HEK293 (cell line): Measurements from ENCODE around the gene ANGPTL4.

Experiments used
- CTCF ChIA-PET: fragments of 350-600 bp; formaldehyde crosslinking; extraction: SDS; loops from one replicate; lab custom pipeline; 2021; ENCODE audit warnings: antibody characterized with exemption; lab: Yijun Ruan, JAX
- POLR2A ChIA-PET: fragments of 300-600 bp; formaldehyde crosslinking; extraction: SDS; loops from one replicate; lab custom pipeline; 2020; ENCODE audit warnings: antibody characterized with exemption, inconsistent platforms; lab: Yijun Ruan, JAX
- H3K27ac ChIP-seq: fragments of 200-500 bp; sonication (Bioruptor generic); 2 replicates; pipeline ENCODE4 v1.5.1; 2014; ENCODE audit warnings: low read depth, low read length, control low read depth, inconsistent platforms; ENCODE audit errors: extremely low read depth
- H3K36me3 ChIP-seq, 2 experiments: fragments of 200-500 bp in 1 of 2; sonication (Bioruptor generic) in 1 of 2; 1 replicate in 1 of 2; 2 replicates in 1 of 2; pipeline ENCODE4 v1.5.1; 2014 to 2017; ENCODE audit warnings: inconsistent platforms in 2 of 2, low read length in 2 of 2; ENCODE audit not compliant: control insufficient read depth in 2 of 2, insufficient read depth in 1 of 2
- H3K4me1 ChIP-seq: fragments of 200-500 bp; sonication (Bioruptor generic); 2 replicates; pipeline ENCODE4 v1.5.1; 2014; ENCODE audit warnings: mild to moderate bottlenecking, low read length, inconsistent platforms; ENCODE audit not compliant: control insufficient read depth, insufficient read depth
- H3K4me3 ChIP-seq: 2 replicates; pipeline ENCODE4 v1.5.1; 2011; ENCODE audit warnings: low read depth, mild to moderate bottlenecking, control low read depth, low read length, moderate library complexity
- H3K9me3 ChIP-seq: fragments of 200-500 bp; sonication (Bioruptor generic); 2 replicates; pipeline ENCODE4 v1.5.1; 2014; ENCODE audit warnings: low read depth, low read length, inconsistent platforms; ENCODE audit not compliant: control insufficient read depth, insufficient read depth
- BCL11A ChIP-seq: fragments of 450-650 bp; formaldehyde crosslinking; IDR thresholded peaks from 2 replicates; pipeline ENCODE4 v1.5.1; 2016; ENCODE audit warnings: low read depth, missing biosample characterization, missing genetic modification characterization
- BCL11B ChIP-seq: fragments of 450-650 bp; formaldehyde crosslinking; IDR thresholded peaks from 2 replicates; pipeline ENCODE4 v1.5.1; 2016; ENCODE audit warnings: low read depth, missing biosample characterization, missing genetic modification characterization
- CTCF ChIP-seq: fragments of 450-650 bp; formaldehyde crosslinking; IDR thresholded peaks from 2 replicates; pipeline ENCODE4 v1.5.1; 2016; ENCODE audit warnings: missing biosample characterization, missing genetic modification characterization
- KLF9 ChIP-seq: fragments of 450-650 bp; formaldehyde crosslinking; IDR thresholded peaks from 2 replicates; pipeline ENCODE4 v1.5.1; 2016; ENCODE audit warnings: missing biosample characterization, missing genetic modification characterization, low read depth
- PRDM1 ChIP-seq: fragments of 450-650 bp; formaldehyde crosslinking; IDR thresholded peaks from 2 replicates; pipeline ENCODE4; 2016; ENCODE audit warnings: missing biosample characterization, missing genetic modification characterization
- SP7 ChIP-seq: fragments of 450-650 bp; formaldehyde crosslinking; IDR thresholded peaks from 2 replicates; pipeline ENCODE4 v1.5.1; 2016; ENCODE audit warnings: missing biosample characterization, missing genetic modification characterization
- YY1 ChIP-seq: fragments of 450-650 bp; formaldehyde crosslinking; IDR thresholded peaks from 2 replicates; pipeline ENCODE4 v1.5.1; 2018; ENCODE audit warnings: missing biosample characterization, missing genetic modification characterization
- ZBTB7A ChIP-seq: fragments of 450-650 bp; formaldehyde crosslinking; IDR thresholded peaks from 2 replicates; pipeline ENCODE4 v1.5.1; 2016; ENCODE audit warnings: low read depth, missing biosample characterization, missing genetic modification characterization
- ZNF121 ChIP-seq: fragments of 450-650 bp; formaldehyde crosslinking; IDR thresholded peaks from 2 replicates; pipeline ENCODE4 v1.5.1; 2016; ENCODE audit warnings: missing biosample characterization, missing genetic modification characterization
- ZNF202 ChIP-seq: fragments of 450-650 bp; formaldehyde crosslinking; IDR thresholded peaks from 2 replicates; pipeline ENCODE4 v1.5.1; 2016; ENCODE audit warnings: missing biosample characterization, missing genetic modification characterization, borderline replicate concordance
- ZNF350 ChIP-seq: fragments of 450-650 bp; formaldehyde crosslinking; IDR thresholded peaks from 2 replicates; pipeline ENCODE4 v1.5.0; 2017; ENCODE audit warnings: missing biosample characterization, mild to moderate bottlenecking, missing genetic modification characterization
- ZNF354C ChIP-seq: fragments of 450-650 bp; formaldehyde crosslinking; IDR thresholded peaks from 2 replicates; pipeline ENCODE4 v1.5.1; 2016; ENCODE audit warnings: missing biosample characterization, missing genetic modification characterization, low read depth, borderline replicate concordance
- ZNF514 ChIP-seq: fragments of 450-650 bp; formaldehyde crosslinking; IDR thresholded peaks from 2 replicates; pipeline ENCODE4 v1.5.1; 2016; ENCODE audit warnings: missing biosample characterization, missing genetic modification characterization
- ZNF571 ChIP-seq: fragments of 450-650 bp; formaldehyde crosslinking; IDR thresholded peaks from 2 replicates; pipeline ENCODE4 v1.5.0; 2017; ENCODE audit warnings: missing biosample characterization, missing genetic modification characterization
- ZNF629 ChIP-seq: fragments of 450-650 bp; formaldehyde crosslinking; IDR thresholded peaks from 2 replicates; pipeline ENCODE4 v1.5.1; 2017; ENCODE audit warnings: missing biosample characterization, missing genetic modification characterization
- ZNF747 ChIP-seq: fragments of 450-650 bp; formaldehyde crosslinking; IDR thresholded peaks from 2 replicates; pipeline ENCODE4 v1.5.1; 2016; ENCODE audit warnings: missing biosample characterization, missing genetic modification characterization
- ZSCAN18 ChIP-seq: fragments of 450-650 bp; formaldehyde crosslinking; IDR thresholded peaks from 2 replicates; pipeline ENCODE4 v1.5.1; 2016; ENCODE audit warnings: missing biosample characterization, missing genetic modification characterization
- TF ChIP-seq, protein P1 (sequence below): fragments of 450-650 bp; IDR thresholded peaks from 2 replicates; pipeline ENCODE4 v1.5.1; 2018; ENCODE audit warnings: missing biosample characterization, missing genetic modification characterization
- TF ChIP-seq, protein P2 (sequence below): fragments of 450-650 bp; formaldehyde crosslinking; optimal IDR thresholded peaks from 2 replicates; pipeline ENCODE3; 2016; ENCODE audit warnings: missing biosample characterization, mild to moderate bottlenecking, missing genetic modification characterization
- TF ChIP-seq, protein P3 (sequence below): fragments of 450-650 bp; formaldehyde crosslinking; IDR thresholded peaks from 2 replicates; pipeline ENCODE4 v1.5.1; 2016; ENCODE audit warnings: missing biosample characterization, missing genetic modification characterization

The ANGPTL4 gene

GRCh38 chr19:8413629-8413995 is 49.7 kb downstream of the ANGPTL4 start (continued):
- TF ChIP-seq ZNF350 (no peak), ZNF747 (no peak), CTCF (no peak), ZNF629 (tag by site-specific recombination) (no peak)

- CTCF ChIA-PET = interaction anchor here (1.8 kb wide), 1 partner anchor 89 kb away, joined by 7 read pairs; no protein-coding TSS in a partner anchor
- no peak for TF ChIP-seq ZNF514 (tag by site-specific recombination)
- TF ChIP-seq ZNF121 (tag by site-specific recombination) = peak; percentile 13; the same call in 1 of the 2 replicates
Measured at GRCh38 chr19:8416796-8417195, 52.8 kb downstream of the ANGPTL4 start.

DNA sequence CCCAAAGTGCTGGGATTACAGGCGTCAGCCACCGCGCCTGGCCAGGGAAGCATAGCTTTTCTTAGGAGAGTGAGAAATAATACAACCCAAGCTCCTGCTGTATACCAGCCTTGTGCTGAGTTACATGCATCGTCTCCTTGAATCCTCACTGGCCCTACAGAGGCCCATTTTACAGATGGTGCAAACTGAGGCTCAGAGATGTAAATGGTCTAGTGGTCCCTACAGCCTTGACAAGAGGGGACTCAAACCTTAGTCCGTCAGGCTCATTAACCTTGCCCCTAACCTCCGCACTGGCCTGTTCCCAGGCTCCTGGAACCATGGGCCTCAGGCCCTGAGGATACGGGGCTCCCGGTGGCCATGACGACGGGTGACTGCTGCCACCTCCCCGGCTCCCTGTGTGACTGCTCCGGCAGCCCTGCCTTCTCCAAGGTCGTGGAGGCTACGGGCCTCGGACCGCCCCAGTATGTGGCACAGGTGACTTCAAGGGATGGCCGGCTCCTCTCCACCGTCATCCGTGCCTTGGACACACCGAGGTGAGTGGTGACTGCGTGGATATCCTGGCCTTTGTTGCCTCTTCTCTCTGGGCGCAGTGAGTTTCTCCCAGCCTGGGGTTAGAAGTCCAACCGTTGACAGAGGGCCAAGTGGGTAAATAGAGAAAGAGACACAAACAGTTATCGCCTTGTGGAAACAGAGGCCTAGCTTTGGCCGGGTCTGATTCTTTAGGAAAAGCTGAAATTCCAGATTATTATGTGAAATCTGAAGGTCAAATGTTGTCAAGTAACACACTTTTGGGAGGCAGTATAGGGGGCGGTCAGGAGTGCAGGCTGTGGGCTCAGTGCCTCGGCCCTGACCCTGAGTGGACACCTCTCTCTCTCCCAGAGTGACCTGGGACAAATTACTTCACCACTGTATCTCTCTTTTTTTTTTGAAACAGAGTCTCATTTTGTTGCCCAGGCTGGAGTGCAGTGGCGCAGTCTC is 57.8 kb downstream of the ANGPTL4 start:
- H3K36me3 ChIP-seq = peaks cover 0 to 8% of the 10 kb centered on the region in 2 experiments; a peak in 1 of 3 replicates
- POLR2A ChIA-PET = no interaction called here
- CTCF ChIA-PET = interaction anchor here (0.5 to 2.3 kb wide), 4 partner anchors 9 to 97 kb away, joined by 3 to 16 read pairs (median 4); partner anchors contain the start of gene MARCHF2
- peaks cover 4% of the 10 kb centered on the region for H3K4me1 ChIP-seq
- H3K4me3 ChIP-seq = no peak overlapping the region
- no peak overlapping the region for H3K27ac ChIP-seq
- no peak for TF ChIP-seq PRDM1
- TF ChIP-seq SP7 (tag by site-specific recombination) = no peak
- TF ChIP-seq, protein P1, sequence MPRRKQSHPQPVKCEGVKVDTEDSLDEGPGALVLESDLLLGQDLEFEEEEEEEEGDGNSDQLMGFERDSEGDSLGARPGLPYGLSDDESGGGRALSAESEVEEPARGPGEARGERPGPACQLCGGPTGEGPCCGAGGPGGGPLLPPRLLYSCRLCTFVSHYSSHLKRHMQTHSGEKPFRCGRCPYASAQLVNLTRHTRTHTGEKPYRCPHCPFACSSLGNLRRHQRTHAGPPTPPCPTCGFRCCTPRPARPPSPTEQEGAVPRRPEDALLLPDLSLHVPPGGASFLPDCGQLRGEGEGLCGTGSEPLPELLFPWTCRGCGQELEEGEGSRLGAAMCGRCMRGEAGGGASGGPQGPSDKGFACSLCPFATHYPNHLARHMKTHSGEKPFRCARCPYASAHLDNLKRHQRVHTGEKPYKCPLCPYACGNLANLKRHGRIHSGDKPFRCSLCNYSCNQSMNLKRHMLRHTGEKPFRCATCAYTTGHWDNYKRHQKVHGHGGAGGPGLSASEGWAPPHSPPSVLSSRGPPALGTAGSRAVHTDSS (tag by site-specific recombination) = no peak
- TF ChIP-seq BCL11B (tag by site-specific recombination) = no peak
- no peak for TF ChIP-seq ZSCAN18
- no peak for TF ChIP-seq BCL11A (tag by site-specific recombination)
- no peak for TF ChIP-seq YY1 (tag by site-specific recombination)
- TF ChIP-seq ZNF354C = no peak
- no peak for TF ChIP-seq ZNF202
- no peak for TF ChIP-seq ZNF571 (tag by site-specific recombination)
- no peak for TF ChIP-seq KLF9 (tag by site-specific recombination)
- no peak for TF ChIP-seq ZBTB7A (tag by site-specific recombination)
- TF ChIP-seq, protein P2, sequence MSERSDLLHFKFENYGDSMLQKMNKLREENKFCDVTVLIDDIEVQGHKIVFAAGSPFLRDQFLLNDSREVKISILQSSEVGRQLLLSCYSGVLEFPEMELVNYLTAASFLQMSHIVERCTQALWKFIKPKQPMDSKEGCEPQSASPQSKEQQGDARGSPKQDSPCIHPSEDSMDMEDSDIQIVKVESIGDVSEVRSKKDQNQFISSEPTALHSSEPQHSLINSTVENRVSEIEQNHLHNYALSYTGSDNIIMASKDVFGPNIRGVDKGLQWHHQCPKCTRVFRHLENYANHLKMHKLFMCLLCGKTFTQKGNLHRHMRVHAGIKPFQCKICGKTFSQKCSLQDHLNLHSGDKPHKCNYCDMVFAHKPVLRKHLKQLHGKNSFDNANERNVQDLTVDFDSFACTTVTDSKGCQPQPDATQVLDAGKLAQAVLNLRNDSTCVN = no peak
- TF ChIP-seq, protein P3, sequence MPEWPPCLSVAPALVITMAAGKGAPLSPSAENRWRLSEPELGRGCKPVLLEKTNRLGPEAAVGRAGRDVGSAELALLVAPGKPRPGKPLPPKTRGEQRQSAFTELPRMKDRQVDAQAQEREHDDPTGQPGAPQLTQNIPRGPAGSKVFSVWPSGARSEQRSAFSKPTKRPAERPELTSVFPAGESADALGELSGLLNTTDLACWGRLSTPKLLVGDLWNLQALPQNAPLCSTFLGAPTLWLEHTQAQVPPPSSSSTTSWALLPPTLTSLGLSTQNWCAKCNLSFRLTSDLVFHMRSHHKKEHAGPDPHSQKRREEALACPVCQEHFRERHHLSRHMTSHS (tag by site-specific recombination) = no peak
- no peaks in the 10 kb centered on the region for H3K9me3 ChIP-seq

More at GRCh38 chr19:8416796-8417195, 52.8 kb downstream of the ANGPTL4 start:
- no peak overlapping the region for H3K4me3 ChIP-seq
- POLR2A ChIA-PET = interaction anchor here (0.6 to 6.2 kb wide), 3 partner anchors 30 to 99 kb away, joined by 5 to 47 read pairs (median 9); partner anchors contain the start of gene HNRNPM
- no peak overlapping the region for H3K27ac ChIP-seq
- H3K9me3 ChIP-seq = no peaks in the 10 kb centered on the region
- peaks cover 0 to 4% of the 10 kb centered on the region in 2 experiments; a peak in 2 of 3 replicates for H3K36me3 ChIP-seq
- peaks cover 2% of the 10 kb centered on the region; the same call in 1 of the 2 replicates for H3K4me1 ChIP-seq
